Endodermal cell (in vitro differentiated cells): ENCODE data around the gene KMT2E. TPM values are rescaled to one million over a fixed set of nuclear protein-coding genes. Genes with fewer than 3 reads are reported as not detected.

Experiments
- DNase-seq: peaks from one replicate; pipeline ENCODE4 v3.0.0-alpha.2; 2017
- H3K27ac ChIP-seq: 2 replicates; pipeline ENCODE4 v1.5.1; 2013; ENCODE audit warnings: mild to moderate bottlenecking, low read depth, low read length, moderate library complexity
- H3K27me3 ChIP-seq: 2 replicates; pipeline ENCODE4 v1.6.1; 2013; ENCODE audit warnings: mild to moderate bottlenecking, low read length, moderate library complexity; ENCODE audit not compliant: insufficient read depth, control insufficient read depth, poor library complexity, severe bottlenecking
- H3K36me3 ChIP-seq: 2 replicates; pipeline ENCODE4 v1.7.0; 2013; ENCODE audit warnings: mild to moderate bottlenecking, low read length, moderate library complexity; ENCODE audit not compliant: control insufficient read depth, insufficient read depth
- H3K4me1 ChIP-seq: one replicate; pipeline ENCODE4 v1.7.0; 2013; ENCODE audit warnings: low read length; ENCODE audit not compliant: control insufficient read depth, insufficient read depth
- H3K4me3 ChIP-seq: 2 replicates; pipeline ENCODE4 v1.5.1; 2013; ENCODE audit warnings: mild to moderate bottlenecking, low read length, moderate library complexity
- H3K9ac ChIP-seq: 2 replicates; pipeline ENCODE4 v1.6.1; 2013; ENCODE audit warnings: mild to moderate bottlenecking, low read length, moderate library complexity; ENCODE audit not compliant: poor library complexity, severe bottlenecking; ENCODE audit errors: extremely low read depth
- H3K9me3 ChIP-seq: 2 replicates; pipeline ENCODE4 v1.6.1; 2013; ENCODE audit warnings: mild to moderate bottlenecking, low read length, moderate library complexity; ENCODE audit not compliant: control insufficient read depth
- H3K27ac Mint-ChIP-seq: 2 replicates; pipeline ENCODE4 v1.8.0; 2020; ENCODE audit warnings: mixed read lengths
- H3K27me3 Mint-ChIP-seq: 2 replicates; pipeline ENCODE4 v1.8.0; 2021; ENCODE audit warnings: mild to moderate bottlenecking, mixed read lengths; ENCODE audit not compliant: insufficient read depth
- H3K36me3 Mint-ChIP-seq: 2 replicates; pipeline ENCODE4 v1.8.0; 2020; ENCODE audit warnings: low read depth, mixed read lengths
- H3K4me1 Mint-ChIP-seq: 2 replicates; pipeline ENCODE4 v1.8.0; 2020; ENCODE audit warnings: mixed read lengths
- H3K4me3 Mint-ChIP-seq: 2 replicates; pipeline ENCODE4 v1.8.0; 2020; ENCODE audit warnings: mild to moderate bottlenecking, moderate library complexity, mixed read lengths
- H3K9me3 Mint-ChIP-seq: 2 replicates; pipeline ENCODE4 v1.8.0; 2020; ENCODE audit warnings: mild to moderate bottlenecking, mixed read lengths
- WGBS, 2 experiments: methylation state at CpG; one replicate each; pipeline versions ENCODE4 v1.1.5 to v1.1.7; 2013; ENCODE audit warnings: missing lambda C conversion rate in 2 of 2, mixed read lengths in 1 of 2; ENCODE audit not compliant: insufficient coverage in 1 of 2, insufficient read length in 1 of 2; 5-methylcytosine and 5-hydroxymethylcytosine counted together
- total RNA-seq, 2 donors: library from RNA; stranded (reverse); fragmentation: NEBNext Ultra II Directional in 1 of 2; extraction: Animal tissue kit (Norgen Biotek cat#: 25700) in 1 of 2; gene quantifications; 2 replicates in 1 of 2; 3 replicates in 1 of 2; pipeline ENCODE4 v1.2.1, GENCODE V29; 2021
- TF ChIP-seq, protein P1 (sequence below): fragments of 200-600 bp; sonication (generic); conservative IDR thresholded peaks from 2 replicates; pipeline ENCODE4 v1.5.0; 2021; ENCODE audit warnings: antibody characterized with exemption, mild to moderate bottlenecking

Gene KMT2E
- total RNA-seq, 2 donors from 2014 or later = 65.7 to 70.4 TPM

- H3K9me3 Mint-ChIP-seq = no peaks in the 10 kb centered on the region
- no peak for DNase-seq
- Histone ChIP-seq H3K27ac (no peak overlapping the region), H3K9ac (no peak overlapping the region), H3K36me3 (peaks cover 88% of the 10 kb centered on the region), H3K4me3 (no peak overlapping the region), H3K27me3 (no peaks in the 10 kb centered on the region), H3K4me1 (no peaks in the 10 kb centered on the region), H3K9me3 (no peaks in the 10 kb centered on the region)
- H3K4me3 Mint-ChIP-seq = no peak overlapping the region
- peaks cover 47% of the 10 kb centered on the region for H3K36me3 Mint-ChIP-seq
- TF ChIP-seq, protein P1, sequence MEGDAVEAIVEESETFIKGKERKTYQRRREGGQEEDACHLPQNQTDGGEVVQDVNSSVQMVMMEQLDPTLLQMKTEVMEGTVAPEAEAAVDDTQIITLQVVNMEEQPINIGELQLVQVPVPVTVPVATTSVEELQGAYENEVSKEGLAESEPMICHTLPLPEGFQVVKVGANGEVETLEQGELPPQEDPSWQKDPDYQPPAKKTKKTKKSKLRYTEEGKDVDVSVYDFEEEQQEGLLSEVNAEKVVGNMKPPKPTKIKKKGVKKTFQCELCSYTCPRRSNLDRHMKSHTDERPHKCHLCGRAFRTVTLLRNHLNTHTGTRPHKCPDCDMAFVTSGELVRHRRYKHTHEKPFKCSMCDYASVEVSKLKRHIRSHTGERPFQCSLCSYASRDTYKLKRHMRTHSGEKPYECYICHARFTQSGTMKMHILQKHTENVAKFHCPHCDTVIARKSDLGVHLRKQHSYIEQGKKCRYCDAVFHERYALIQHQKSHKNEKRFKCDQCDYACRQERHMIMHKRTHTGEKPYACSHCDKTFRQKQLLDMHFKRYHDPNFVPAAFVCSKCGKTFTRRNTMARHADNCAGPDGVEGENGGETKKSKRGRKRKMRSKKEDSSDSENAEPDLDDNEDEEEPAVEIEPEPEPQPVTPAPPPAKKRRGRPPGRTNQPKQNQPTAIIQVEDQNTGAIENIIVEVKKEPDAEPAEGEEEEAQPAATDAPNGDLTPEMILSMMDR = no peak
- no peaks in the 10 kb centered on the region for H3K4me1 Mint-ChIP-seq
- no peak overlapping the region for H3K27ac Mint-ChIP-seq
- WGBS, 2 experiments = no CpG with 5 or more reads among the region's 3 CpGs
- H3K27me3 Mint-ChIP-seq = no peaks in the 10 kb centered on the region
These were observed 72.8 kb downstream of the KMT2E start for GRCh38 chr7:105086850-105087249.

- peaks cover 89% of the 10 kb centered on the region for H3K36me3 ChIP-seq
- 81 to 100% methylated on average over 2 to 6 of the region's 6 CpGs for WGBS, 2 experiments
- H3K27me3 Mint-ChIP-seq = no peaks in the 10 kb centered on the region
- H3K4me3 Mint-ChIP-seq = no peak overlapping the region
- H3K9me3 ChIP-seq = no peaks in the 10 kb centered on the region
- H3K27ac ChIP-seq = no peak overlapping the region
- no peak overlapping the region for H3K4me3 ChIP-seq
- no peaks in the 10 kb centered on the region for H3K9me3 Mint-ChIP-seq
- no peaks in the 10 kb centered on the region for H3K4me1 Mint-ChIP-seq
- H3K27ac Mint-ChIP-seq = no peak overlapping the region
- no peaks in the 10 kb centered on the region for H3K27me3 ChIP-seq
- no peak for DNase-seq
- peaks cover 45% of the 10 kb centered on the region for H3K36me3 Mint-ChIP-seq
- TF ChIP-seq, protein P1 = no peak
- H3K4me1 ChIP-seq = no peaks in the 10 kb centered on the region
- no peak overlapping the region for H3K9ac ChIP-seq
These were observed 74.0 kb downstream of the KMT2E start for GRCh38 chr7:105087981-105088380.

- no peak overlapping the region for H3K4me3 Mint-ChIP-seq
- H3K27ac Mint-ChIP-seq = no peak overlapping the region
- no peaks in the 10 kb centered on the region for H3K4me1 Mint-ChIP-seq
- H3K9ac ChIP-seq = no peak overlapping the region
- DNase-seq = no peak
- H3K36me3 ChIP-seq = peaks cover 85% of the 10 kb centered on the region
- H3K9me3 ChIP-seq = no peaks in the 10 kb centered on the region
- no peaks in the 10 kb centered on the region for H3K9me3 Mint-ChIP-seq
- H3K4me1 ChIP-seq = no peaks in the 10 kb centered on the region
- no peak overlapping the region for H3K27ac ChIP-seq
- H3K27me3 Mint-ChIP-seq = no peaks in the 10 kb centered on the region
- TF ChIP-seq, protein P1 = no peak
- H3K36me3 Mint-ChIP-seq = peaks cover 46% of the 10 kb centered on the region
- no peaks in the 10 kb centered on the region for H3K27me3 ChIP-seq
- H3K4me3 ChIP-seq = no peak overlapping the region
- WGBS, 2 experiments = 97 to 100% methylated on average over 2 of the region's 2 CpGs
These were observed 74.5 kb downstream of the KMT2E start for GRCh38 chr7:105088456-105088855.
